HFF-Myc (cell line): ENCODE results near the gene LPAR1.

ENCODE experiments used
- DNase-seq: peaks from one replicate; pipeline ENCODE4 v3.0.0-alpha.2; 2011; ENCODE audit warnings: low read depth; ENCODE audit errors: extremely low read depth
- H3K4me3 ChIP-seq: replicated peaks from 2 replicates; pipeline ENCODE4 v1.5.1; 2011; ENCODE audit warnings: low read depth, mild to moderate bottlenecking, control low read depth, low read length
- CTCF ChIP-seq: IDR thresholded peaks from 2 replicates; pipeline ENCODE4 v1.5.1; 2012; ENCODE audit warnings: mild to moderate bottlenecking, low read depth, low read length, control low read depth; ENCODE audit errors: missing control alignments

LPAR1 gene

GRCh38 chr9:110940951-110941557, 97.2 kb downstream of the LPAR1 start:
- no peak overlapping the region for H3K4me3 ChIP-seq
- TF ChIP-seq CTCF, result no peak
- DNase-seq, result no peak

GRCh38 chr9:110939573-110939972, 98.7 kb downstream of the LPAR1 start:
- no peak for TF ChIP-seq CTCF
- no peak overlapping the region for H3K4me3 ChIP-seq
- no peak for DNase-seq

- TF ChIP-seq CTCF, result no peak
- no peak overlapping the region for H3K4me3 ChIP-seq
- DNase-seq, result no peak
Observed at GRCh38 chr9:110939047-110939446, 99.2 kb downstream of the LPAR1 start.

- no peak overlapping the region for H3K4me3 ChIP-seq
- TF ChIP-seq CTCF, result no peak
- no peak for DNase-seq
Observed at GRCh38 chr9:110938242-110938641, 100.0 kb downstream of the LPAR1 start.

- no peak for DNase-seq
- no peak overlapping the region for H3K4me3 ChIP-seq
- TF ChIP-seq CTCF, result no peak
Observed at GRCh38 chr9:110936719-110937452, 101.4 kb downstream of the LPAR1 start.

GRCh38 chr9:110936237-110936636, 102.0 kb downstream of the LPAR1 start:
- DNase-seq, result no peak
- TF ChIP-seq CTCF, result no peak

More at GRCh38 chr9:110936237-110936636, 102.0 kb downstream of the LPAR1 start:
- H3K4me3 ChIP-seq, result no peak overlapping the region
